A549 (cell line): ENCODE results near the gene KRT35. TPM values are rescaled to one million over a fixed set of nuclear protein-coding genes. Genes with fewer than 3 reads are reported as not detected.

ENCODE experiments used
- ATAC-seq, 2 experiments: fragments of 200-7000 bp in 1 of 2; fragments of >200 bp in 1 of 2; cut with Nextera tagmentation in 1 of 2; cut with Tn5 transposase in 1 of 2; 3 replicates each; pipeline versions ENCODE4 v1.8.0 to v1.9.1; 2018 to 2020; ENCODE audit warnings: mild to moderate bottlenecking in 1 of 2, moderate library complexity in 1 of 2
- CTCF ChIA-PET: fragments of 300-600 bp; sonication (Branson Sonifier 250); formaldehyde crosslinking; extraction: SDS; loops from one replicate; lab custom pipeline; 2021; ENCODE audit warnings: antibody characterized with exemption, inconsistent platforms; lab: Yijun Ruan, JAX
- POLR2A ChIA-PET: fragments of 350-600 bp; formaldehyde crosslinking; extraction: SDS; loops from one replicate; lab custom pipeline; 2021; ENCODE audit warnings: antibody characterized with exemption, inconsistent platforms; lab: Yijun Ruan, JAX
- DNase-seq, 2 experiments: peaks; one replicate each; pipeline versions ENCODE4 v3.0.0 to v3.0.0-alpha.2; 2011 to 2016; ENCODE audit warnings: low read depth in 1 of 2, low spot score in 1 of 2
- FAIRE-seq: peaks from 2 replicates; lab custom pipeline; 2011; peaks lifted over from hg19 to GRCh38; lab: Jason Lieb, UNC
- H3K27ac ChIP-seq, 2 experiments: fragments of >200 bp; sonication (Bioruptor Twin); formaldehyde crosslinking; 3 replicates each; pipeline ENCODE4 v1.5.1; 2016 to 2017
- H3K4me1 ChIP-seq: fragments of >200 bp; sonication (Bioruptor Twin); formaldehyde crosslinking; 3 replicates; pipeline ENCODE4 v1.6.1; 2016
- H3K4me2 ChIP-seq: fragments of >200 bp; sonication (Bioruptor Twin); formaldehyde crosslinking; 3 replicates; pipeline ENCODE4 v1.6.1; 2016
- H3K4me3 ChIP-seq: fragments of >200 bp; sonication (Bioruptor Twin); formaldehyde crosslinking; 3 replicates; pipeline ENCODE4 v1.5.1; 2016
- H3K9me3 ChIP-seq: fragments of >200 bp; sonication (Bioruptor Twin); formaldehyde crosslinking; 3 replicates; pipeline ENCODE4 v1.6.1; 2016
- ATOH8 ChIP-seq: fragments of 250-450 bp; sonication (Bioruptor Pico); IDR thresholded peaks from 2 replicates; pipeline ENCODE4 v1.5.0; 2020; ENCODE audit warnings: low read depth, mild to moderate bottlenecking, moderate library complexity
- BCL3 ChIP-seq: fragments of >200 bp; sonication (Bioruptor Twin); formaldehyde crosslinking; IDR thresholded peaks from 3 replicates; pipeline ENCODE4 v1.6.1; 2016
- CBX2 ChIP-seq: fragments of 200-600 bp; sonication (generic); IDR thresholded peaks from 2 replicates; pipeline ENCODE4 v1.6.1; 2016; ENCODE audit warnings: low read depth, mild to moderate bottlenecking, borderline replicate concordance
- CEBPB ChIP-seq, 2 experiments: fragments of >200 bp in 1 of 2; sonication (Bioruptor Twin) in 1 of 2; formaldehyde crosslinking in 1 of 2; IDR thresholded peaks; 2 replicates each; pipeline ENCODE4 v1.6.1; 2012 to 2016
- EHF ChIP-seq: fragments of 250-450 bp; sonication (Bioruptor Pico); IDR thresholded peaks from 2 replicates; pipeline ENCODE4 v1.5.0; 2020; ENCODE audit warnings: mild to moderate bottlenecking
- EHMT2 ChIP-seq: fragments of 200-600 bp; sonication (generic); IDR thresholded peaks from 2 replicates; pipeline ENCODE4 v1.6.1; 2016; ENCODE audit warnings: antibody characterized with exemption, low read depth, mild to moderate bottlenecking, moderate library complexity
- ESRRA ChIP-seq: fragments of 150-350 bp; IDR thresholded peaks from 2 replicates; pipeline ENCODE4 v1.6.1; 2014; ENCODE audit warnings: mild to moderate bottlenecking, low read length, borderline replicate concordance
- HES2 ChIP-seq: fragments of >200 bp; sonication (Bioruptor Twin); formaldehyde crosslinking; IDR thresholded peaks from 2 replicates; pipeline ENCODE4 v1.6.1; 2016
- HOXB5 ChIP-seq: fragments of 250-450 bp; sonication (Bioruptor Pico); IDR thresholded peaks from 2 replicates; pipeline ENCODE4 v1.5.0; 2020; ENCODE audit warnings: mild to moderate bottlenecking, moderate library complexity
- JUN ChIP-seq, 2 experiments: fragments of >200 bp; sonication (Bioruptor Twin); formaldehyde crosslinking; IDR thresholded peaks; 2 replicates in 1 of 2; 3 replicates in 1 of 2; pipeline ENCODE4 v1.6.1; 2016 to 2017
- KDM1A ChIP-seq: fragments of 200-600 bp; sonication (generic); IDR thresholded peaks from 2 replicates; pipeline ENCODE4 v1.6.1; 2016; ENCODE audit warnings: low read depth, mild to moderate bottlenecking
- MAFK ChIP-seq: fragments of 450-650 bp; IDR thresholded peaks from 2 replicates; pipeline ENCODE4 v1.6.1; 2014; ENCODE audit not compliant: partially characterized antibody
- NFE2L2 ChIP-seq: fragments of 150-350 bp; conservative IDR thresholded peaks from 2 replicates; pipeline ENCODE4 v1.6.1; 2014; ENCODE audit warnings: low read length
- NPAS2 ChIP-seq: fragments of 250-450 bp; sonication (Bioruptor Pico); IDR thresholded peaks from 2 replicates; pipeline ENCODE4 v1.8.0; 2022; ENCODE audit warnings: mild to moderate bottlenecking, moderate library complexity, borderline replicate concordance
- PBX3 ChIP-seq: IDR thresholded peaks from 2 replicates; pipeline ENCODE4 v1.6.1; 2012
- POLR2A ChIP-seq: IDR thresholded peaks from 2 replicates; pipeline ENCODE4 v1.6.1; 2012; ENCODE audit warnings: mild to moderate bottlenecking, low read length
- RAD21 ChIP-seq, 2 experiments: fragments of >200 bp in 1 of 2; sonication (Bioruptor Twin) in 1 of 2; formaldehyde crosslinking in 1 of 2; IDR thresholded peaks in 1 of 2; conservative IDR thresholded peaks in 1 of 2; 2 replicates in 1 of 2; 3 replicates in 1 of 2; pipeline ENCODE4 v1.6.1; 2012 to 2018; ENCODE audit warnings: inconsistent platforms in 1 of 2
- SREBF2 ChIP-seq: fragments of 450-650 bp; IDR thresholded peaks from 2 replicates; pipeline ENCODE4 v1.6.1; 2014; ENCODE audit warnings: mild to moderate bottlenecking, moderate library complexity
- TP53 ChIP-seq: fragments of 250-450 bp; sonication (Bioruptor Pico); IDR thresholded peaks from 2 replicates; pipeline ENCODE4 v1.5.0; 2021; ENCODE audit warnings: mild to moderate bottlenecking, moderate library complexity
- USF2 ChIP-seq: fragments of 450-650 bp; IDR thresholded peaks from 2 replicates; pipeline ENCODE4 v1.6.1; 2014; ENCODE audit warnings: antibody characterized with exemption
- WGBS: methylation state at CpG from one replicate; pipeline ENCODE4 v1.1.6; 2017; ENCODE audit errors: missing lambda C conversion rate; 5-methylcytosine and 5-hydroxymethylcytosine counted together
- polyA plus RNA-seq, 4 experiments: library from polyadenylated mRNA; depleted of rRNA in 3 of 4; stranded (reverse); fragments of >200 nt; fragmentation: RNase III in 1 of 4; extraction: RNeasy Plus Mini Kit Qiagen cat#74134 plus additional on column Dnase treatment in 1 of 4; gene quantifications; 2 replicates in 3 of 4; 3 replicates in 1 of 4; pipeline ENCODE4 v1.2.3, GENCODE V29; 2011 to 2017
- TF ChIP-seq, protein P1 (sequence below): IDR thresholded peaks from 2 replicates; pipeline ENCODE4 v1.6.1; 2012; ENCODE audit warnings: low read depth, borderline replicate concordance
- TF ChIP-seq, protein P2 (sequence below): fragments of >200 bp; sonication (Bioruptor Twin); formaldehyde crosslinking; IDR thresholded peaks from 3 replicates; pipeline ENCODE4 v1.5.1; 2016

Gene KRT35
- polyA plus RNA-seq, 2 of the 4 experiments (the other 2 are of a cell fraction) = not detected

- H3K9me3 ChIP-seq = peaks cover 9% of the 10 kb centered on the region; the same call in 2 of the 3 replicates
- DNase-seq = no peak
- ChIA-PET CTCF (interaction anchor here (0.8 to 1.6 kb wide), 5 partner anchors 9 to 83 kb away, joined by 3 to 6 read pairs (median 3); no protein-coding TSS in a partner anchor), POLR2A (no interaction called here)
- no peak for FAIRE-seq
- H3K4me3 ChIP-seq = no peak overlapping the region
- no peaks in the 10 kb centered on the region for H3K4me1 ChIP-seq
- TF ChIP-seq HES2 (no peak), JUN (IDR thresholded peaks at IDR 0.05) (no peak), EHMT2 (no peak), HOXB5 (CRISPR knock-in tag) (no peak)
- H3K27ac ChIP-seq = no peak overlapping the region
- H3K4me2 ChIP-seq = no peak overlapping the region
- WGBS = 91% methylated on average over 4 of the region's 4 CpGs
- no peak for ATAC-seq
Observed at GRCh38 chr17:41475421-41475820, 5.5 kb downstream of the KRT35 start.

GRCh38 chr17:41474863-41475262 is 6.1 kb downstream of the KRT35 start:
- ATAC-seq (no peak), DNase-seq (no peak), FAIRE-seq (peak; percentile 43)
- ChIA-PET CTCF (interaction anchor here (0.8 to 1.6 kb wide), 5 partner anchors 10 to 83 kb away, joined by 3 to 6 read pairs (median 3); no protein-coding TSS in a partner anchor), POLR2A (no interaction called here)
- Histone ChIP-seq H3K4me3 (no peak overlapping the region), H3K4me2 (no peak overlapping the region), H3K9me3 (peaks cover 9% of the 10 kb centered on the region; the same call in 2 of the 3 replicates), H3K27ac (no peak overlapping the region), H3K4me1 (no peaks in the 10 kb centered on the region)
- TF ChIP-seq, protein P1, sequence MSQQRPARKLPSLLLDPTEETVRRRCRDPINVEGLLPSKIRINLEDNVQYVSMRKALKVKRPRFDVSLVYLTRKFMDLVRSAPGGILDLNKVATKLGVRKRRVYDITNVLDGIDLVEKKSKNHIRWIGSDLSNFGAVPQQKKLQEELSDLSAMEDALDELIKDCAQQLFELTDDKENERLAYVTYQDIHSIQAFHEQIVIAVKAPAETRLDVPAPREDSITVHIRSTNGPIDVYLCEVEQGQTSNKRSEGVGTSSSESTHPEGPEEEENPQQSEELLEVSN = no peak
- TF ChIP-seq PBX3 (no peak), SREBF2 (no peak), CEBPB (IDR thresholded peaks at IDR 0.05) (no peak), ESRRA (no peak), EHF (CRISPR knock-in tag) (no peak), TP53 (CRISPR knock-in tag) (no peak), MAFK (no peak), RAD21 (conservative IDR thresholded peaks at IDR 0.05 in 1 of 2, IDR thresholded peaks at IDR 0.05 in 1 of 2) (no peak), HOXB5 (CRISPR knock-in tag) (no peak), CBX2 (no peak), KDM1A (no peak), NPAS2 (CRISPR knock-in tag) (no peak), BCL3 (no peak), HES2 (no peak), ATOH8 (no peak), NFE2L2 (no peak), POLR2A (no peak), USF2 (no peak)
- TF ChIP-seq, protein P2, sequence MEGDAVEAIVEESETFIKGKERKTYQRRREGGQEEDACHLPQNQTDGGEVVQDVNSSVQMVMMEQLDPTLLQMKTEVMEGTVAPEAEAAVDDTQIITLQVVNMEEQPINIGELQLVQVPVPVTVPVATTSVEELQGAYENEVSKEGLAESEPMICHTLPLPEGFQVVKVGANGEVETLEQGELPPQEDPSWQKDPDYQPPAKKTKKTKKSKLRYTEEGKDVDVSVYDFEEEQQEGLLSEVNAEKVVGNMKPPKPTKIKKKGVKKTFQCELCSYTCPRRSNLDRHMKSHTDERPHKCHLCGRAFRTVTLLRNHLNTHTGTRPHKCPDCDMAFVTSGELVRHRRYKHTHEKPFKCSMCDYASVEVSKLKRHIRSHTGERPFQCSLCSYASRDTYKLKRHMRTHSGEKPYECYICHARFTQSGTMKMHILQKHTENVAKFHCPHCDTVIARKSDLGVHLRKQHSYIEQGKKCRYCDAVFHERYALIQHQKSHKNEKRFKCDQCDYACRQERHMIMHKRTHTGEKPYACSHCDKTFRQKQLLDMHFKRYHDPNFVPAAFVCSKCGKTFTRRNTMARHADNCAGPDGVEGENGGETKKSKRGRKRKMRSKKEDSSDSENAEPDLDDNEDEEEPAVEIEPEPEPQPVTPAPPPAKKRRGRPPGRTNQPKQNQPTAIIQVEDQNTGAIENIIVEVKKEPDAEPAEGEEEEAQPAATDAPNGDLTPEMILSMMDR = no peak
- 50% methylated on average over 8 of the region's 8 CpGs for WGBS
